Keratinocyte (primary cell): ENCODE data around the gene TTC9. TPM values are rescaled to one million over a fixed set of nuclear protein-coding genes. Genes with fewer than 3 reads are reported as not detected.
"Not testable (repeated sequence)": the region's sequence is repeated elsewhere in the genome, so short reads cannot be mapped to it uniquely, and the experiment has no call there.

Experiments used
- DNase-seq: peaks from one replicate; pipeline ENCODE4 v3.0.0-alpha.2; 2011; ENCODE audit warnings: low read depth, missing footprints, low spot score
- FAIRE-seq: peaks from 2 replicates; lab custom pipeline; 2011; peaks lifted over from hg19 to GRCh38; lab: Jason Lieb, UNC
- H2AFZ ChIP-seq: 2 replicates; pipeline ENCODE4 v1.6.0; 2012; ENCODE audit warnings: low read length, control low read depth, inconsistent platforms; ENCODE audit not compliant: control insufficient read depth
- H3K27ac ChIP-seq: 2 replicates; pipeline ENCODE4 v1.5.1; 2011; ENCODE audit warnings: low read length; ENCODE audit not compliant: control insufficient read depth, insufficient read depth
- H3K27me3 ChIP-seq: 3 replicates; pipeline ENCODE4 v1.6.0; 2011; ENCODE audit warnings: low read length; ENCODE audit not compliant: control insufficient read depth, insufficient read depth; ENCODE audit errors: extremely low read depth
- H3K36me3 ChIP-seq, 2 experiments: 2 replicates in 1 of 2; 3 replicates in 1 of 2; pipeline ENCODE4 v1.5.1; 2011; ENCODE audit warnings: low read length in 2 of 2, mild to moderate bottlenecking in 1 of 2; ENCODE audit not compliant: control insufficient read depth in 2 of 2, insufficient read depth in 2 of 2; ENCODE audit errors: extremely low read depth in 1 of 2
- H3K4me1 ChIP-seq: 3 replicates; pipeline ENCODE4 v1.5.1; 2011; ENCODE audit warnings: low read length; ENCODE audit not compliant: control insufficient read depth, insufficient read depth; ENCODE audit errors: extremely low read depth
- H3K4me2 ChIP-seq: 3 replicates; pipeline ENCODE4 v1.6.0; 2011; ENCODE audit warnings: low read depth, low read length; ENCODE audit not compliant: control insufficient read depth, insufficient read depth; ENCODE audit errors: extremely low read depth
- H3K4me3 ChIP-seq, 3 experiments: fragments of 200-600 bp in 1 of 3; sonication (generic) in 1 of 3; 2 replicates in 2 of 3; 3 replicates in 1 of 3; pipeline ENCODE4 v1.5.1; 2011 to 2016; ENCODE audit warnings: low read length in 3 of 3, mild to moderate bottlenecking in 3 of 3, control low read depth in 2 of 3, inconsistent platforms in 1 of 3, low read depth in 1 of 3, mixed read lengths in 1 of 3, mixed run types in 1 of 3, moderate library complexity in 1 of 3; ENCODE audit not compliant: control insufficient read depth in 2 of 3, insufficient read depth in 2 of 3; ENCODE audit errors: extremely low read depth in 1 of 3
- H3K79me2 ChIP-seq: 2 replicates; pipeline ENCODE4 v1.6.0; 2012; ENCODE audit warnings: low read length; ENCODE audit not compliant: control insufficient read depth, insufficient read depth
- H3K9ac ChIP-seq: 3 replicates; pipeline ENCODE4 v1.6.0; 2011; ENCODE audit warnings: low read length; ENCODE audit not compliant: control insufficient read depth, insufficient read depth; ENCODE audit errors: extremely low read depth
- H3K9me1 ChIP-seq: 3 replicates; pipeline ENCODE4 v1.6.0; 2011; ENCODE audit warnings: low read length; ENCODE audit not compliant: control insufficient read depth, insufficient read depth; ENCODE audit errors: extremely low read depth
- H3K9me3 ChIP-seq: 2 replicates; pipeline ENCODE4 v1.5.1; 2012; ENCODE audit warnings: low read depth, low read length; ENCODE audit not compliant: control insufficient read depth
- H4K20me1 ChIP-seq: 3 replicates; pipeline ENCODE4 v1.6.0; 2011; ENCODE audit warnings: low read length; ENCODE audit not compliant: control insufficient read depth, insufficient read depth; ENCODE audit errors: extremely low read depth
- CTCF ChIP-seq, 3 experiments: IDR thresholded peaks in 1 of 3; conservative IDR thresholded peaks in 1 of 3; optimal IDR thresholded peaks in 1 of 3; 2 replicates in 2 of 3; 3 replicates in 1 of 3; pipeline versions ENCODE3 to v1.5.1; 2011; ENCODE audit warnings: low read length in 3 of 3, mild to moderate bottlenecking in 3 of 3, moderate library complexity in 2 of 3, control low read depth in 1 of 3, inconsistent platforms in 1 of 3; ENCODE audit not compliant: insufficient read depth in 2 of 3; ENCODE audit errors: extremely low read depth in 1 of 3
- EZH2 ChIP-seq: IDR thresholded peaks from one replicate; pipeline ENCODE4 v1.6.1; 2012; ENCODE audit warnings: inconsistent platforms, mild to moderate bottlenecking, low read length, moderate library complexity
- dilution Hi-C: fragments of 300-500 bp; cut with MboI; formaldehyde crosslinking; loops from one replicate; pipeline ENCODE4 v1.7.0; 2020; ENCODE audit warnings: low sequenced_read_pairs; ENCODE audit not compliant: extremely low pct_ligation_motif_present
- polyA plus RNA-seq, 5 experiments: library from polyadenylated mRNA; depleted of rRNA in 3 of 5; stranded (reverse) in 3 of 5; stranded (forward) in 1 of 5; unstranded in 1 of 5; fragments of >200 nt; gene quantifications; 1 replicate in 1 of 5; 2 replicates in 3 of 5; 3 replicates in 1 of 5; pipeline versions ENCODE4 v1.2.1 to v1.2.3, GENCODE V29; 2011 to 2012; ENCODE audit warnings: missing spikeins in 2 of 5, low read depth in 1 of 5, low replicate concordance in 1 of 5

TTC9 gene
- polyA plus RNA-seq, 1 donor (not counting 4 experiments of a cell fraction or from before 2014, with no cell fraction given) = 0.59 TPM

GRCh38 chr14:70702161-70702560 is 60.4 kb downstream of the TTC9 start:
- H4K20me1 ChIP-seq = no peaks in the 10 kb centered on the region
- H3K9me1 ChIP-seq = no peaks in the 10 kb centered on the region
- H3K27me3 ChIP-seq = no peaks in the 10 kb centered on the region
- peaks cover 18% of the 10 kb centered on the region for H3K4me1 ChIP-seq
- H3K27ac ChIP-seq = no peak overlapping the region
- dilution Hi-C loops = no loop called here
- no peaks in the 10 kb centered on the region for H3K79me2 ChIP-seq
- no peaks in the 10 kb centered on the region for H3K36me3 ChIP-seq
- TF ChIP-seq CTCF (optimal IDR thresholded peaks at IDR 0.05 in 1 of 3, IDR thresholded peaks at IDR 0.05 in 1 of 3, conservative IDR thresholded peaks at IDR 0.05 in 1 of 3; ENCODE audit: extremely low read depth in 1 of 3, insufficient read depth in 2 of 3, low read length in 3 of 3) = no peak
- no peak for TF ChIP-seq EZH2
- no peak overlapping the region for H3K9ac ChIP-seq
- FAIRE-seq (no peak), DNase-seq (no peak)
- H2AFZ ChIP-seq = no peak overlapping the region
- no peak overlapping the region for H3K4me3 ChIP-seq
- H3K9me3 ChIP-seq = no peaks in the 10 kb centered on the region
- no peak overlapping the region for H3K4me2 ChIP-seq

GRCh38 chr14:70703621-70704168 is 62.0 kb downstream of the TTC9 start:
- H3K9me1 ChIP-seq, FAIRE-seq, H3K9me3 ChIP-seq, H3K79me2 ChIP-seq, H3K27ac ChIP-seq, H4K20me1 ChIP-seq, DNase-seq, dilution Hi-C loops, H2AFZ ChIP-seq, H3K9ac ChIP-seq, H3K4me3 ChIP-seq, H3K4me2 ChIP-seq, H3K36me3 ChIP-seq, H3K27me3 ChIP-seq: not testable (repeated sequence)
- peaks cover 12% of the 10 kb centered on the region for H3K4me1 ChIP-seq

- Histone ChIP-seq H3K4me3 (no peak overlapping the region), H3K36me3 (no peaks in the 10 kb centered on the region), H3K27me3 (no peaks in the 10 kb centered on the region), H3K9ac (no peak overlapping the region), H3K9me3 (no peaks in the 10 kb centered on the region), H3K27ac (no peak overlapping the region), H3K9me1 (no peaks in the 10 kb centered on the region), H3K4me2 (no peak overlapping the region), H3K79me2 (no peaks in the 10 kb centered on the region), H3K4me1 (peaks cover 20% of the 10 kb centered on the region), H2AFZ (no peak overlapping the region), H4K20me1 (no peaks in the 10 kb centered on the region)
- DNase-seq = no peak
- no peak for FAIRE-seq
- TF ChIP-seq CTCF (optimal IDR thresholded peaks at IDR 0.05 in 1 of 3, IDR thresholded peaks at IDR 0.05 in 1 of 3, conservative IDR thresholded peaks at IDR 0.05 in 1 of 3; ENCODE audit: extremely low read depth in 1 of 3, insufficient read depth in 2 of 3, low read length in 3 of 3) = no peak
- no peak for TF ChIP-seq EZH2
- dilution Hi-C loops = no loop called here
These were observed 63.2 kb downstream of the TTC9 start for GRCh38 chr14:70704960-70705359.
